Adrenal gland (tissue), 5 donors: ENCODE measurements around the gene RAP1GAP.

ENCODE experiments used
- CTCF ChIP-seq, 6 experiments: fragments of 450-650 bp in 4 of 6; fragments of 200-600 bp in 2 of 6; sonication (generic) in 1 of 6; IDR thresholded peaks; 1 replicate in 5 of 6; 2 replicates in 1 of 6; pipeline versions ENCODE4 v1.5.1 to v1.8.0; 2016 to 2021; ENCODE audit warnings: antibody characterized with exemption in 6 of 6, mild to moderate bottlenecking in 2 of 6, moderate library complexity in 1 of 6
- POLR2A ChIP-seq, 2 donors: fragments of 450-650 bp; IDR thresholded peaks; one replicate each; pipeline ENCODE4 v1.6.1; 2017; ENCODE audit warnings: antibody characterized with exemption in 2 of 2, mild to moderate bottlenecking in 2 of 2, moderate library complexity in 1 of 2
- donor health status: DM: no; HTN: no; CAD: no.

- TF ChIP-seq CTCF (IDR thresholded peaks at IDR 0.05) (no peak), POLR2A (IDR thresholded peaks at IDR 0.05) (no peak)
Observed at GRCh38 chr1:21562896-21563295, 106.3 kb downstream of the RAP1GAP start.
